HG03097 (cell line): ENCODE results near the gene TBX2.

Experiments used
- ATAC-seq: cut with Tn5 transposase; IDR thresholded peaks from one replicate; pipeline ENCODE4 v1.9.1; 2021; ENCODE audit not compliant: unreplicated experiment, low FRiP score

The TBX2 gene

GRCh38 chr17:61368049-61368831 is 31.4 kb upstream of the TBX2 start:
- no peak for ATAC-seq

DNA sequence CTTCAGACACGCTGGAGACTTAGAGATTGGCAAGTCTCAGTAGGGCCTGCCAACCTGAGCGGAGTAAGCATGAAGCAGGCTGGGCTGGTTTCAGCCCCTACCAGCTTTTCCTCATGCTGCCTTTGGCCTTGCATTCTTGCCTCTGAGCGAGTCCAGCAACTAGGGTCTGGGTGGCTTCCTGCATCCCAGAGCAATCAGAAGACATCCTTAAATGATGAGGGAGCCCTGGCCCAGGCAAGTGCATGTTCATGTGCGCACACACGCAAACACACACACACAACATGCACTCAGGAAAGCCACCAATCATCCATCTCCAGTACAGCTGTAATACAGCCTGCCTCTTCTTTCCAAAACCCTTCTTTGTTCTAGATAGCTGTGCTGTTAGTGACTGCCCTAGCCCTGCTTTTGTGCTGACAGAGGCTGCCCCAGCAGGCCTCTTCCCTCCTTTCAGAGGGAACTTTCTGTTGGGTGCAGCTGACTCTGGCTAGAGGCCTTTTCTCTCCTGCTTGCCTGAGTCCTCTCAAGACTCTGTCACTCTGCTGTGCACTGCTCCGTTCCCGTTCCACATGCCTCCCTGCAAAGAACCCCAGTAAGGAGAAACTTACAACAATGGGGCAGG is 30.7 kb upstream of the TBX2 start:
- no peak for ATAC-seq

GRCh38 chr17:61369751-61370150 is 29.9 kb upstream of the TBX2 start:
- ATAC-seq: no peak

DNA sequence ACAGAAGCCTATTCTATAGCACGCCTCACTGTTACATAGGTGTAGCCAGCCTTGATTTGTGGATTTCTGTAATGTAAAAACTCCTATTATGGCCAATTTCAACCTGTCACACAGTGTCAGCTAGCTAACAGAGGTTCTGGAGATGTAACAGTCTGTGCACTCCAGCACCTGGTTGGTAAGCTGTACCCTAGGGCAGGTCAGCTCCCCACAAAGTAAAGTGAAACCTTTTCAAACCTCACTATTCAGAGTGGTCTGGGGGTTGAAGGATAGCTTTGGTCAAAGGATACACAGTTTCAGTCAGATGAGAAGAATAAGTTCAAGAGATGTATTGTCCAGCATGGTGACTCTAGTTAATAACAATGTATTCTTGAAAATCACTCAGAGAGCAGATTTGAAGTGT is 28.5 kb upstream of the TBX2 start:
- no peak for ATAC-seq

GRCh38 chr17:61371606-61372005 is 28.0 kb upstream of the TBX2 start:
- no peak for ATAC-seq

DNA sequence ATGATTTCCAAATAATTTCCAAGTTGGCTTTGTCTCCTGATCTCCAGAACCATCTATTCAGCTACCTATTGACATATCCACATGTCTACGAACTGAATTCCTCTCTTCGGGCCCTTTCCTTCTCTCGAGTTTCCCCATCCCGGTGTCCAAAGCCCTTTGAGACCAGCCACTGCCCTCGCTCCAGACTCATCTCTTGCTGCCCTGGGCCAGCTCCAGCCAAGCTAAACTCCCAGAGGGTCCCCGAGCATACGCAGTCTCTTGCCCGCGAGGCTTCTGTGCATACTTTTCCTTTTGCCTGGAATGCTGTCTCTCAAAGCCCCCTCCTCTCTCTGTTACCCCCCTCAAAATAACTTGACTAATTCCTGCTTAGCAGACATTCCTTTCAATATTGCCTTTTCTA is 27.2 kb upstream of the TBX2 start:
- no peak for ATAC-seq

GRCh38 chr17:61376931-61377838 is 22.5 kb upstream of the TBX2 start:
- no peak for ATAC-seq

- ATAC-seq: no peak
Measured at GRCh38 chr17:61378658-61379456, 20.8 kb upstream of the TBX2 start.

- no peak for ATAC-seq
Measured at GRCh38 chr17:61379457-61380216, 20.0 kb upstream of the TBX2 start.

DNA sequence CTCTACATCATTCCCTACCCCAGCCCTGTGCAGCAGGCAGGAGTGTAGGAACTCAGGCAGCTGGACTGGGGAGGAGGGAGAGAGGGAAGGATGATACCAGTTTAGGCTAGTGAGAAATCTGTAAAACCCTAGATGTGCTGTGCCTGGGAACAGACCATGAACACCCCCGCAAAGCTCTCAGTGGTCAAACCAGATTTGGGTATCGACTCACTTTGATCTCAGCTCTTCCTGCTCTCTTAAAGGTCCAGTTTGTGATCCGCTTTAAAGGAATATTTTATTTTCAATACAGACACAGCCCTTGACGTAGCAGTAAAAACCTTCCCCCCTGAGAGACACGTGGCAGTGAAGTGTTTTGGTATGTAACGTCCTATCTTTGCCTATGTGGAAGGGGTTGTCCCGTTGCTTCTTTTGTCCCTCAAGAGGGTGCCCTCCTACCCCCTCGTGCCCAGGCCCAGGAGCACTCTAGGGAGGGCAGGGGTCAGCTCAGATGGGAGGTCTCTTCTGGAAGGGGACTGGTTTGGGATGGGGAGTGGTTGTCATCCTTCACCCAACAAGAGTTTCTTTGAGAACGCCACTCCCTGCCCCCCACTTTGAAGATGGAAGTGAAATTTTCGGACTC is 19.3 kb upstream of the TBX2 start:
- no peak for ATAC-seq

DNA sequence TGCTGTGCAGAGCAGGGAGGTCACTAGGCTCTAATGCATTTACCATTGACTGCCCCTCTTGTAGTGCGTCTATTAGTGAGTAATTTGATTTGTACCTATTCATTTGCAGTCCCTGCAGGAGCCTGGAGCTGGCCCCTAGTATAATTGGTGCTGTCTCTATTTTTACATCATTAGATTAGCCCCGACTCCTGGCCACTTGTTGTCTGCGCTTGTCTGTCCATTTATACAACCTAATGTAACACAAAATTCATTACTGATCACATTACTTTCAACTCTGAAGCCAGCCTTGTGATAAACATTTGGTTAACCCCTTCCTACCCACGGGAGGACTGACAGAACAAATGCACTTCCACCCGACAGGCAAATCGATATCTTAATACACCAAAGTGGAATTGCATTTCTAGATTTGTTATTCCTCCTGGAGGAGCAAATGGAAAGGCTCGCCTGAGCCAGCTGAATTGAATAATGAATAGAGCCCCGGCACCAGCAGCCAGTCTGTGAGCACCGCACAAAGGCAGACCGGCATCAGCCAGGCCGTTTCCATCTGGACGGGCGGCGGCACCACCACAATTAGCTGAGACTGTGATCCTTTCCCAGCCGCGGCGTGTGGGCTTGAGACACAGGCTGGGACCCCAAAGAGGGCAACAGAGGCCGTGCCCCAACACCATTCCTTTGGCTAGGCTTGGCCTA is 18.7 kb upstream of the TBX2 start:
- ATAC-seq: no peak

DNA sequence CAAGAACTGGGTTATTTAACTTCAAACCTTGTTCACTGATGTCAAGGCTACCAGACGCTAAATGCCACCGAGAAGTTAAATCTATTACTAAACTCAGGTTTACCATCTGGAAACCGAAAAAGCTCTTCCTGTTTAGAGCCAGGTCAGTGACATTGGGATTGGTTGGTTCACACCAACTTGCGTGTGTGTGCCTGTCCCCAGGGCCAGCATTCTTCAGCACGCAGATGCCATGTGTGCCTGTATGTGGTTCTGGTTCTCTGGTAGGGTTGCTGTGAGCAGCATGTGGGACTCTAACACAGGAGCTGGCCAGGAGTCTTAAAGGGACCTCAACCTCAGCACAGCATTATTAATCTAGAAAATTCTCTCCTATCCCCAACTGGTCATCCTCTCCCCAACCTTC is 18.1 kb upstream of the TBX2 start:
- ATAC-seq: no peak

DNA sequence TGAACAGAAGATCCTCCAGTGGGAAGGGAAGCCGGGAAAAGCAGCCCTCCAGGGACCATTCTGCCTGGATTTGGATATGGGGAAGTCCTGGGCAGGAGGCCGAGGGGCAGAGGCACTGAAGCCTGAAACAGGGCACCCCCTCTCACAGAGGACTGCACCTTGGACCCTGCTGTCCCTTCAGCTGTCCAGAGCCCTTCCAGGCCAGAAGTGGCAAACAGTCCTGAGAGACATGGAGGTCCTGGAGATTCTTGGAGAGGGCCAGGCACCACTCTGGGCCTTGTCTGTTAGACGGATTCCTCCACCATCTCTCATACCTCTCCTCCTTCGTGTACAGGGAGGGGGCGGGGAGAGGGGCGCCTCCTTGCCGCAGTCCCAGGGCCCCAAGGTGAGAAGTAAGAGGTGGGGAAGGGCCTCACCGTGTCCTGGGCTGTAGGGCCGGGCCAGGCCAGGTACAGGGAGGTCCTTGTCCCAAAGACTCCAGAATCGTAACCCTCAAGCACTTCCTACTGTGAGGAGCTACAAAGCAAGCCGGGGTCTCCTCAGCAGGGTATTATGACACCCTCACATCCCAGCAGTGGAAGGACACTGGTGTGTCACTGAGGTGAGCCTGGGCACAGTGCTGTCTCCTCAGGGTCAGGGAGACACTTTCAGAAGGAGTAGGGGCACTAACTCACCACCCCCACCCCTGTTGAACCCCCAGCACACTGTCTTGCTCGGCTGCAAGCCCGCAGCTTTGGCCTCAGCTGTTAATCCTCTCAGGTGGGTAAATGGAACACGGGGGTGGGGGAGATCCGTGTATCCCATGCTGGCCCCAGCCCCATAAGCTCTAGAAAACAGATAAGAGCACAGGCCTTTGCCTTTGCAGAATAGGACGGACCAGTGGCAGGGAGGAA is 16.6 kb upstream of the TBX2 start:
- no peak for ATAC-seq

DNA sequence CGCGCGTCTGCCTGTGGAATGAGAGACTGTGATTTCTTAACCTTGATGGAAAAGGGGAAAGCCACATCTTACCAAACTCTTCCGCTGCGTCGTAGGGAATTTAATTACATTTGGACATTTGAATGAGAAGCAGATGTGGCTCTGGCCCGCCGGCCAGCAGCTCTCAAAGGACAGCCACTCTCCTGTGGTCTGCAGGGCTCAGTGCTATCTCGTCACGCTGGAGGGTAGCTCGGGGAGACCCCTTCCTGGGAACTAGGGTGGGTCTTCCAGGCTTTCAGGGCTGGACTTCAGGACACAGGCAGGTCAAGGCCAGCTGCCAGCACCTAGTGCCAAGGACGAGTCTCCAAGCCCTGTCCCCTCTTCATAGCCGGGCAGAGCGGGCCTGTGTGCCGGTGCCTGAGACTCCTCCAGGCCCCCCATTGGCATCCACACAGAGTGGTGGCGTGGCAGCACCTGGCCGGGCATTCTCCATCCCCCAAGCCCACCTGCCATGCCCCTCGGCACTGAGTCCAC is 15.9 kb upstream of the TBX2 start:
- no peak for ATAC-seq

DNA sequence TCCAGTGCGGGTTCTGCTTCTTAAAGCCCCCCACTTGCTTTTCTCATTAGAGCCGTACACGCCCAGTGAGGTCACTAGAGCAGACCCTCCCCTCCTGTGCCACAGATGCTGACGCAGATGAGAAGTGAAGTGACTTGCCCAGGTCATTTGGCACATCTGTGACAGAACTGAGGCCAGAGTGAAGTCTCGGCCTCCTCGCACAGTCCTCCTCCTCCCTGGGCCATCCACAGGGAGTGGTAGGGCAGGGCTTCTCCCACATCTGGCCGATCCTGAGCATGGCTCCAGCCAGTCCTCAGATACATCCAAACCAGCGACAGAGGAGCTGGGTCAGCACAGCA is 15.3 kb upstream of the TBX2 start:
- ATAC-seq: no peak

DNA sequence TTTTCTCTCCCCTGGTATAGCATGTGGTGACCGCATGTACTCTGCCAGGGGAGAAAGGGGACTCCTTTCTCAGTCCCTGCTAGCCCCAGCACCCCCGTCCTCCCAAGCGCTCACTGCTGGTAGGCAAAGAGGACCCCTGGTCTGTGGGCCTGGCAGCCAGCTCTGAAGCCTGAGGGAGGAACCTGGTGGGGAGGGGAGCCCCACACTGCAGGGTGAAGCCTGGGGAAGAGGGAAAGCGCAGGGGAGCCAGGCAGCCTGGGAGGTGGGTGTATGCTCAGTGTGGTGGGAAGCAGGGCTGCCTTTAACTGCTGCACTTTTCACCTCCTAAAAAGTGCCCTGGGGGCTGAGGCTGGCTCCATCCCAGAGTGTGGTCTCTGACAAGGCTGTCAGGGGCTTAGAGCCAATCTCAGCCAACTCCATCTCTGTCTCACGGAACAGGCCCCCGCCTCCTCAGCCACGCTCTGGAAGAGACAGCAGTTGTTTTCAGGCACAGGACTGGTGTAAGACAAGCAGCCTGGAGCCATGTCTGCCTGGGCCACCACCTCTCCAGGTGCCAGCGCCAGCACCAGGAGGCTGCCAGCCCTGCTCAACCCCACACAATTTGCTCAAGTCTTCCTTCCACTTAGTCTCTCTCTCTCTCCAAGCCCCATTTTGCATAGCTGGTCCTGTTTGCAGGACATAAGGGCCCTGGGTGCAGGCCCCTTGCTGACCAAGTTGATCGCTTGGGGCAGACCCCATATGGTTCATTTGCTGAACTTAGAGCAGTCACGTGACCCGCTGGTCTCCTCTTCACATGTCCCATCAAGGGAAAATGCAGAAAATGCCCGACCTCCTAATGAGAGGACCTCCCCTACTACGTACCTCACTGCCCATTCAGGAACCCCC is 14.7 kb upstream of the TBX2 start:
- no peak for ATAC-seq
